Suppressor macrophage (primary cell): ENCODE measurements around the gene CHMP2A.

ENCODE experiments used
- DNase-seq, 4 experiments: peaks; one replicate each; pipeline ENCODE4 v3.0.0-alpha.2; 2020 to 2022

CHMP2A gene

DNA sequence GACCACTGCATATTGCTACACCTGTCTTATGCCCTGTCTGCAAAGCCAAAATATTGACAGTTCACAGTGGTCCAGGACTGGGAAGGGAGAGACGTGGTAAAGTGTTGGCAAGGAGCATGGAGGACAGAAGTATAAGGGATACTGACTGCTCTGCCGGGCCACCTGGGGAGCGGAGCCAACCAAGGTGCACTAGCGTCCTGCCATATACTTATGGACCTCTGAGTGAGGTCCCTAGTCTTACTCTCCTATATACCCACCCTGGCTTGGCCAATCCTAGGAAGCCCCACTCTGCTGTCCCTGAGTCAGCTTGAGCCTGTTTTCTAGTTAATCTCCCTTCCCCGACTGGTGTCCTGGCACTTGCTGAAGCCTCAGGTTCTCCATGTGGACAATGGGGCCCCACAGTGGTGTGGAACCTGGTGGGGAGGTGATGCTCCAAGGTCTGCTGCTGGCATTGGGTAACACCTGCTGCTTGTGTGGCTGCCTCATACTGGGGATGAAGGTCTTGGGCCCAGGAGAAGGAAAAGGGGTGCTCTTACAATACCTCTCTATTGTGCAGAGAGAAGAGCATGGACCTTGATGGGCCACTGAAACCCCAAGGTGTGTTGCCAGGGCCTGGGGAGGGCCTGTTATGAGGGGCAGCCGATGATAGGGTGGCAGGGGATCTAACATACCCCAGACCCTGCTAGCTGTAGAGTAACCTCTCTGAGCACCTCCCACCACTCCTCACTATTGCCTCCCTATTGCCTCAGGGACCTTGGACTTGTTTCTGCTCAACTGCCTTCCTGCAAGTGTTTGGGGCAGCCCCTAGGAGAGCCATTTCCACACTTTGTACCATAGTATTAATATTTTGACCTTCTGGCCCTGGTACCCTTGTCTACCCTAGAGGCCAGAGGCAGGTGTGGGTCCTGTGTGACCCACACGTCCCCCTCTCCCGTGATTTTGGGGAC lies 17.8 kb downstream of the CHMP2A start:
- DNase-seq = no peak

DNA sequence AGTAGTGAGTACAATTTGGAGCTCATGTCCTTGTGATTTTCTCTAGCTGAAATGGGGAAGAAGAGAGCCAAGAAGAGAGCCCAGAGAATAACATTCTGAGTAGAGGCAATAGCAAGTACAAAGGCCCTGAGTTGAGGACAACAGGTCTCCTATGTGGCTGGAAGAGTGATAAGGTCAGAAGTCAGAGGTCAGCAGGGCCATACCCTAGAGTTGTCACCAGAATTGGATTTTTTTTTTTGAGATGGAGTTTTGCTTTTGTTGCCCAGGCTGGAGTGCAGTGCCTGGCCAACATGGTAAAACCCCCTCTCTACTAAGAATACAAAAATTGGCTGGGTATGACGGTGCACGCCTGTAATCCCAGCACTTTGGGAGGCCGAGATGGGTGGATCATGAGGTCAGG lies 19.0 kb downstream of the CHMP2A start:
- no peak for DNase-seq

DNA sequence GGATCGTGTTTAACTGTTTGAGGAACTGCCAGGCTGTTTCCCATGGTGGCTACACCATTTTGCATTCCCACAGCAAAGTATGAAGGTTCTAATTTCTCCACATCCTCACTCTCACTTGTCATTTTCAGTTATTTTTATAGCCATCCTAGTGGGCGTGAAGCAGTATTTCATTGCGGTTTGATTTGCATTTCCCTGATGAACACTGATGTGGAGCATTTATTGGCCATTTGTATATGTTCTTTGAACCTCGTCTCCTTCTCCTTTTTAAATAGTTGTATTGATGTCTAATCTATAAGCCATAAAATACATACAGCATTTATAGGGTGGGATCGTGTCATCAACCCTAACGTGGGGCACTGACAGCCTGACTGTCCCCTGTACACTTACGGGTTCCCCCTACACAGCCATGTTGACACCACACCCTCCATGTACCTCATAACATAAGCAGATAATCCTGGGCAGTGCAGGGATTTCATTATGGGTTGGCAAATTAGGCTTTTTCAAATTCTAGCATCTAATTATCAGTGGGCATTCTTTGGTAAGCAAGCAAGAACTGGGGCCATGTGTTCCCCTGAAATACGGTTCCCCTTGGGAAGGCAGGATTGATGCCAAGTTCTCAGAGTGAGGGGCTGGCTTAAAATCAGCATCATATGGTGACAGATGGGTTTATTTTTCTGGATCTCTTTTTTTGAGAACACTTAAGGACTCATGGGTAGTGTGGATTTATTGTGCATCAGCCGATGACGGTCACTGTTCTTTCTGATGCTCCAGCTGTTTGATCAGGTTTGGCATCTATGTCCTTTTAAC lies 23.7 kb downstream of the CHMP2A start:
- DNase-seq = no peak

DNA sequence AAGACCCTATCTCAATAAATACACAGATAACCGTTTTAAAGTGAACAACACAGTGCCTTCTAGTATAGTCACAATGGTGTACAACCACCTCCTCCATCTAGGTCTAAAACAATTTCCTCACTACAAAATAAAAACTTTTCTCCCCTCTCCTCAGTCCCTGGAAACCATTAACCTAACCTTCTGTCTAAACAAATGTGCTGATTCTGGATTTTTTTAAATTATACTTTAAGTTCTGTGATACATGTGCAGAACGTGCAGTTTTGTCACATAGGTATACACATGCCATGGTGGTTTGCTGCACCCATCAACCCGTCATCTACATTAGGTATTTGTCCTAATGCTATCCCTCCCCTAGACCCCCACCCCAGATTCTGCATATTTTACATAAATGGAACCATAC lies 25.5 kb downstream of the CHMP2A start:
- DNase-seq = no peak

DNA sequence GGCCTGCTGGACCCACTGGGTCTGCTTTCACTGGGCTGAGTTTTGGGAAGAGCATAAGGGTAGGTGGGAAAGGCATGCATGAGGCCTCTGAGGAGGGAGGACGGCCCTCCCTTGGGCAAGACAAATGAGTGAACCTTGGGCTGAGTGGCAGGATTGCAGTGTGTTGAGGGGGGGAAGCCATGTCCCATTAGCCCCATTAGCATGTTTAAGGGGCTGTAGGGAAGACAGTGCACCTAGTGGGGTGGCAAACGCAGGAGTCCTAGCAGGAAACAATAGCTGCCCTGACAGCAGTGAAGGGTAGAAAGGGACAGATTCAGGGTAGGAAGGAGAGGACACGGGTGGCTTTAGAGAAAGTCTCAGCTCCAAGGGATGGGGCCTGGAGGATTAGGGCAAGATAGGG lies 32.2 kb downstream of the CHMP2A start:
- no peak for DNase-seq

DNA sequence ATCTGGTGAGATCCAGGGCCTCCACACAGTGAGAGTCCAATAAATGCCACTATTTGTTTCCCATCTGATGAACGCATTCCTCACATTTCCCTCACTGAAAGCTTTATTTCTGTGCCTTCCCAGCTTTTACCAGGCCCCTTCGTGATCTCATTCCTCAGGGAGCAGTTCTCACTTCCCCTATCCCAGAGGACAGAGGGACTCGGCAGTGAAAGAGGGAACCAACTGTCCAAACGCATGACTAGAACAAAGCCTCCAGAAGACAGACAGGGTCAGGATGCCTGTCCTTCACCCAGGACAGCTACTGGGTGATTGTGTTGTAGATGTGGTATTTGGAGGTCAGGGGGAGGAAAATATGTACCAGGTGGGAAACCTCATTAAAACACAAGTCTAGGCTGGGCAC lies 33.3 kb downstream of the CHMP2A start:
- DNase-seq = peak; percentile 37 to 64 (median 58)

DNA sequence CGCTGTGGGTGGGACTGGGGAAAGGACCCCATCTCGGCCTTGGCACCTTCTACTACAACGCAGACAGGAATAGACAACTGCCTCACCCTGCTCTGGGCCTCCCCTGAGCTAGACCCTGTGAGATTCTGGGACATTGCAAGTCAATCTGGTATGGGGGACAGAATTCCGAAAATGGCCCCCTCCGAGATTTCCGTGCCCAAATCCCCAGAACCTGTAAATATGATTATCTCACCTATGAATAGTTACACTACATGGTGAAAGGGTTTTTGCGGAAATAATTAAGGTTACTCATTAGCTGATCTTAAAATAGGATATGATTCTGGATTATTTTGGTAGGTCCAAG lies 34.7 kb downstream of the CHMP2A start:
- no peak for DNase-seq

DNA sequence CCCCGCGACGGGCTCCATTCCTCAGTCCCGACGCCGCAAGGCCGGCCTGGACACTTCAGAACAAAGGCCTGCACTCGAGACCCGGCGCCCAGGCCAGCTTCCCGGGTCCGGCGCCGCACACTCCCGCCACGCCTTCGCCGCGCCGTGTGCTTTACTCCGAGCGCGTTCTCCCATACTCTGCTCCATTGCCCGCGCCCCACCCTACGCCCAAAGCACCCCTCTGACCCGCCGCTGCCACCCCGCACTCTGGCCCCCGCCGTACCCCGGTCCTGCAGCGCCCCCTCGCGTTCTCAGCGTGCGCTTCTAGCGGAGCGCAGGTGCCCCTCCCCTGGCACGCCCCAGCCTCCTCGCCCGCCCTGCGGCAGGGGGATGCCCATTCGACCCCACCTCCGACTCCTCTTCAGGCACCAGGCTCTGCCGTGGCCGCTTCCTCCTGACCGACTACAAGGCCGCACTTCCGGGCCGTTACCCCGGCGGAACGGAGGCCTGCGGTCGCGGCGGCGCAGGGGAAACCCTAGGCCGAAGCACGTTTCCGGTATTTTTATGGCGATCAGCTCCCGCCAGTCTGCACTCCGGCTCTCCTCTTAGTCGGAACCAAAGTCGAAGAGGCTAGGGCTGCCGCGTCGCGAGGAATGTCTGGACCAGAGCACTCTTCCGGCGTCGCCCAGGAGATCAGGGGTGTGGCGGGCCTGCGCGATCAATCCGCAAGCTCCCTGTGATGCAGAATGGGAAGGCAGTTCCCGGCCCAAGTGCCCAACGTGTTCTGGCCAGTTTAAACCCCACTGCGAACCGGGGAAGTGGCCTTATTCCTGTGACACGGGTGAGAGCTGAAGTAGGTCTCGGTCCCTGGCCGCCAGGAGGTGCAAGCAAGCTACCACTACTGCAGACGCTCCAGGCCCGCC lies 35.3 kb downstream of the CHMP2A start, which contains the start of gene ZBTB45:
Gene ZBTB45, minus strand, starts transcription at position 456 of the 902 bp plus-strand sequence. CDS start 2,137 bp downstream, outside the sequence.
- peak; percentile 94 to 97 (median 96) for DNase-seq

DNA sequence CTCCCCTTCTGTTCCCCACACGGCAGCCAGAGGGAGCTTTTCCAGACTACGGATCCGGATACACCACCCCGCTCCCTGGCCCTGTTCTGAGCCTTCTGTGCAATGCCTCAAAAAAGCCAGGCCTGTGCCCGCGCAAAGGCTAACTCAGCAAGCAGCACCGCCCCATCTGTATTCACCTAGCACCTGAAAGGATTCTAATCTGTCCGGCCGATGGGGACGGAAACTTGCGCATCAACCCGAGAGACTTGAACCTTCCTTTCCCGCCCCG lies 35.9 kb downstream of the CHMP2A start:
- DNase-seq = peak; percentile 62 to 83 (median 75)

DNA sequence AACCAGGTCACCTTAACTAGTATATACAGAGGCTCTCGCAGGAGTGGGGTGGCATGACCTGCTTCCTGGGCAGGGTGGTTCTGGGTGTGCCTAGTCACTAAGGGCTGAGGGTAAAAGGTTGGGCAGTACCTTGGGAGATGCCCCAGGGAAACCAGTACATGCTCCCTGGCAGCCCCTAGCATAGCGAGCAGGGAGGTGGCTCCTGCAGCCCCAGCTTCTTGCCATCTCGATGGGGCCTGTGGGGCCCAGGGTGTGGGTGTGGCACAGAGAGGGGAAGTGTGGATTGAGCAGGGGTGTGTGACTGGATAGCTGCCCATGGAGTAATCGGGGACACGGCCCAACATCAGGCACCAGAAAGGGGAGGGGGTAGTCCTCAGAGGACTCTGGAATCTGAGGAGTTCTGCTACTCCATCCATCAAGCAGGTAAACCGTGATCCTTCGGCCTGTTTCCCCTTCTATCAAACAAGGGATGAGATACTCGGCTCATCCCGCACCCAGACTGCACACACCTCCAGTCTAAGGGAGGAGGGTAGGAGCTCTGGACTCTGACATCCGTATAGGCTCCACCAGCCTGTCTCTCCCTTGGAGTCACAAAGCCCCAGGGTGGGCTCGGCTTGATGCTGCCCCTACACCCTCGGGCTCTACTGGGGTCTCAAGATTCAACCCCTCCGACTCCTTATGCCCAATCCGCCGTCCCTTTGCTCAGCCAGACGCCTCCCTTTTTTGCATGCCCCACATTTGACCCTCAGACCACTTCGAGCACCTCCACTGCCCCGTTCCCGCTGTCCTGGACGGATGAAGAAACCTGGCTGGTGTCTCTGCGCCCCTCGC lies 36.4 kb downstream of the CHMP2A start:
- peak; percentile 35 to 72 (median 66) for DNase-seq

DNA sequence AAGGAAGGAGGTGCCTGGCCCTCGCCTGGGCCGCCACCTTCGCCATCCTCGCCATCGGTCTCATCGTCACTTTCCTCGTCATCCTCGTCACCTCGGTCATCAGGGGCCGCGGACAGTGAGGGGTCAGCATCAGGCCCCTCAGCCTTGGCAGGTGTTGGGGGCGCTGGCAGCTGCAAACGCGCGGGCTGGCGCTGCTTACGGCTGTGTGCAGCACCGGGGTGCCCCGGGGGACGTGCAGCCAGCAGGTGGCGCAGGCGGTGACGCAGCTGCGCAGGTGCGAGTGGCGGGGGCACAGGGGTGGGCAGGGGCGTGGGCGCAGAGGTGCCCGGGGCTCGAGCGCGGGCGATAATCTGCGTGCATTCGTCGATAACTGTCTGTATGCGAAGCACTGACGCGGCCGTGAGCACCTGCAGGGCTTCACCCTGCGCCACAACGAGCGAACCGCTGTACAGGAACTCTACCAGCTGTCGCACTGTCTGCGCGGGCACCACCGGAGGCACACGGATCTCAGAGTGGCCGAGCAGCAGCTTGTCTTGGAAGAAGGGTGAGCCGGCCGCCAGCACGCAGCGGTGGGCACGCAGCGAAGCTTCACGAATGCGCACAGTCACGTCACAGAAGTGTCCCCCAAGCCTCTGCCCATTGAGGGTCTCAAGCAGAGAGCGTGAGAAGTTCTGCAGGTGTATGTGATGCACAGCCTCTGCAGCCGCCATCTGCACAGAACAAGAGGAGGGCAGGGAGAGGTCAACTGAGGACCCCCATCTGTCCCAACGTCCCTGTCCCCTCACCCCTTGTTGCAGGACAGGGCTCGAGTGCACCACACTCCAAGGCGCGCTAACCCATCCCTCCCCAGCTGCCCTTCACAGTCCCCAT lies 37.7 kb downstream of the CHMP2A start:
- no peak for DNase-seq

DNA sequence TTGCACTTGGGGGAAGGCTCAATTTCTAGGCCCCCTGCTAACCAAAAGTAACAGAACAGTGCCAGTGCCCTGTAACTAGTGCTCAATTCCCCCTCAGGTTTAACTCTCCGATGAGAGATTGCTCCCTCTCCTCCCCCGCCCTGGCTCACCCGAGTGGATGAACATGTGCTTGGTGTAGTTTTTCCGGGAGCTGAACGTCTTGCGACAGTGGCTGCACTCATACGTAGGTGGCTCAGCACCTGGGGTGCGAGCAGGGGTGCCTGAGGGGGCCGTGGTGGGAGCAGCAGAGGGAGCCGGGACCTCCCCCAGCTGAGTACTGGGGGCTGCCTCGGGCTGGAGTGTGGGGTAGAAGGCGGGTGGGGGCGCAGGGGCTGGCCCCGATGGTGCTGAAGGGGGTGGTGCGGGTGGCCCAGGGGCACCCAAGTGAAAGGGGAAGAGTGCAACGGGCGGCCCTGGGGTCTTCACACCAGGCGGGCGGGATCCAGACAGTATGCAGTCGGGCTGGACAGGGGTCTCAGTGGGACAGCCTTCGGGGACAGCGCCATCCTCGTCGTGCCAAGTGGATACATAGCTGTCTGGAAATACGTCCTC lies 38.6 kb downstream of the CHMP2A start:
- no peak for DNase-seq

DNA sequence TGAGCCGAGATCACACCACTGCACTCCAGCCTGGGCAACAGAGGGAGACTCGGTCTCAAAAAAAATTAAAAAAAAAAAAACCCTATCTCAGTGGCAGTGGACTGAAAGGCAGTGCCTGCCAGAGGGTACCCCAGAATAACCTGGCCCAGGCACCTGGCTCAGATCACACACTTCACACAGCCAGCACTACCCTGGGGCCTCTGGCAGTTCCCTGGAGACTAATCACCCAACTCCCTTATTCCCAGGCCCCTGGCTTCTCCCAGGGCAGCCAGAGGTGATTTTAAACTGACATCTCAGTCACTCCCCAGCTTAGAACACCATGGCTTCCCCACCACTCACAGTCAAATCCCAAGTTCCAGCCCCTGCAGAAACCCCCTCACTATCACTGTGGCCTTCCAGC lies 39.6 kb downstream of the CHMP2A start:
- DNase-seq = no peak

DNA sequence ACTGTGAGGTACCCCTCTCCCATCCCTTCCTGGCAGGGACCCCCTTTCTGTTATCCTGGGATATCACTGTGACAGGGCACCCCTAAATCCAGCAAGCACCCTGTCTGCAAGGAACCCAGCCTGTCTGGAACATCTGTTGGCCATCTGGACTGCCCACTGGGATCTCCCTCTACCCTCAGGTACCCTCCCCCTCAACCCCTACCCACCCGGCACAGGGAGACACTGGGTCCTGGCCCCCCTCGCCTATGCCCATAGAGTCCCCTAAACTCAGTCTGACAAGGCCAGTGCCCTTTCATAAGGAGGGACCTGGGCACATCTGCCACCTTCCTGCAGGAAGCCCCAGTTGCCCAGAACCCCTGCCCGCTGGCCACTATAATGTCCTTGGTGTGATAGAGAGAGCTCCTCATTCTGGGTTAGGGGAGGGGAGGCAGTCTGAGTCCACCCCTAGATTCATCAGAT lies 40.3 kb downstream of the CHMP2A start:
- DNase-seq = no peak

DNA sequence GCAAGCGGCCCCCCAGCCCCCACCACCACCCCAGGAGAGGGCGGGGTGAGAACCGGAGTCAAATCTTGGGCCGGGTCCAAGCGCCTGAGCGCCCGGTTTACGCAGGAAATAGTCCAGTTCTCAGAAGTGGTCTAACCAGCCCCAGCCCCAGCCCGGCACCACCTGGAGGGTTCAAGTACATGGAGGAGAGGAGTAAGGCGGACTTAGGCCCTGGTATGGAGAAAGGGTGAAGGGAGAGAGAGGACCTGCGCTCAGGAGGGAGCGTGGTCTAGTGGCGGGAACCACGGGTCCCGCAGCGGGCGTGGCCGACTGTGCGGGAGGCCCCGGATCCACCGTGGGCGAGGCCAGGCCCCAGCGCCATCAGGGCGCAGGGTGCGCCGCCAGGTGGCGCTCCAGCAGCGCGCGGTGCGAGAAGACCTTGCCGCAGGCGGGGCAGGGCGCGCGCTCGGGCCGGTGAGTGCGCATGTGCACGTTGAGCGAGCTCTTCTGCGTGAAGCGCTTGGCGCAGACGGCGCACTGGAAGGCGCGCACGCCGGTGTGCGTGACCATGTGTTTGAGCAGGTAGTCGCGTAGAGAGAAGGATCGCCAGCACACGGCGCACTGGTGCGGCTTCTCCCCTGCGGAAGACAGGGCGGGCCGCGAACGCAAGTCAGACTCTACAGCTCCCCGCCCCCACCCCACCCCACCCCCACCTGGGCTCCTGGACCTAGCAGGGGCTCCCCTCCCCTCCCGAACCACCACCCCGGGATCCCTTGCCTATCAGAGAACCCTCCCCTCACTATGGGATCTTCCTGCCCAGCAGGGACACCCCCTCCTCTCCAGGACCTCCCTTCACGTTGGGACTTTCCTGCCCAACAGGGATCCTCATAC lies 41.0 kb downstream of the CHMP2A start:
- peak; percentile 96 to 99 (median 98) for DNase-seq

DNA sequence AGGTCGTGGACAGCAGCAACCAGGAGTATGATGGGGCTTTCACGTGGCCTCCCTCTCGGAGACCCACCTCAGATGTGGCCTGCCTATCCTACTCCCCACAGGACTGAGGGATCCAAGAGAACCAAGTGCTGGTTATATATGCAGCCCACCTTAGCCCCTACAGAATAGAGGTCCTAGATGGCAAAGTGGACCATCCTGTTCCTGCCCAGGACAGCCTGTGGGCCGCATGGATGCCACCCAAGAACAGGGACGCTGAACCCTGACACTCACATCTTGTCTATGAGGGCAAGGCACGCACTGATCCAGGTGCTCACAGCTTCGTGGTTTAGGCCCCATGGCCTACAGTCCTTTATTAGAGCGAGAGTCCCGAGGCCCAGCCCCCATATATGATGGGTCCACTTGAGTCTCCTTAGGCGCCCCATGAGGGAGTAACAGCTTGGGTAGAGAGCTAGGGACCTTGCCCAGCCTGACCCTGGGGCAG lies 41.7 kb downstream of the CHMP2A start:
- DNase-seq = no peak

DNA sequence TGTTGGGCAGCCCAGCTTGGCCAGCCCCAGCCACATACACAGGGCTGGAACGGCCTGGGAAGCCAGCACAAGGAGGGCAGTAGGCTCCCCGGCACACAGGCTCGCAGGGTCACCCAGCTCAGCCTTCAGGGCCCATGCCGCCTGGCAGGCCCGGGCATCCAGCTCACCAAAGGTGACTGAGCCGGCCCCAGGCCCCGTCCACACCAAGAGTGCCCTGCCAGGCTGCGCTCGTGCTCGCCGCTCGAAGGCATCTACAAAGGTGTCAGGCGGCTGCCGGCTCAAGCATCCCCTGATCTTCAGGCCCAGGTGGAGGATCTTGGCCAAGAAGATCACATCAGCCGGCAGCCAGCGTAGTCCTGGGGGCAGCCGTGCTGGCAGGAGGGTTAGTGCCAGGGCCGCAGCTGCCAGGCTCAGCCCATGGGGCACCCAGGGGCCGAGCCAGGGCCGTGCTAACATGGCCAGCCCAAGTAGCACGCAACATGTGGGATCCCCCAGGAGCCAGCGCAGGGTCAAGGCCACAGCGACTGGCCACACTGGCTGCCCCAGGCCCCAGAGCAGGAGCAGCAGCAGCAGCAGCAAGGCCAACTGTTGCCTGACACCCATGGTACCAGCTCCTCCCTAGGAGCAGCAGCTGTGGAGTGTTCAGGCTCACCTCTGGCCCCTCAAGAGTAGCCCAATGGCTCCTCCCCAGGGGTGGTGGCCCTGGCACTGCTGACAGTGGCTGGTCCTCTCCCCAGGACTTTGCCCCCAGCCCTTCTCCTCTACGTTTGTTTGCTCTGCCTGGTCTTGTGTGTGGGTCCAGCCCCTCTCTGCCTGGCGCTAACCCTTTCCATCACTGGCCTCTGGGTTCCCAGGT lies 43.3 kb downstream of the CHMP2A start, which contains the start of gene SLC27A5:
Gene SLC27A5, minus strand, starts transcription at position 640 of the 856 bp plus-strand sequence. Its CDS starts 37 bp downstream, at position 603.
- DNase-seq = no peak
